ENCODE results near the gene INPP1. TPM values are rescaled to one million over a fixed set of nuclear protein-coding genes. Genes with fewer than 3 reads are reported as not detected.

Gene INPP1
- total and polyA plus RNA-seq, 2 of the 8 experiments (the other 6 are each of a cell fraction or from before 2014, with no cell fraction given): 0.88 to 3.0 TPM

DNA sequence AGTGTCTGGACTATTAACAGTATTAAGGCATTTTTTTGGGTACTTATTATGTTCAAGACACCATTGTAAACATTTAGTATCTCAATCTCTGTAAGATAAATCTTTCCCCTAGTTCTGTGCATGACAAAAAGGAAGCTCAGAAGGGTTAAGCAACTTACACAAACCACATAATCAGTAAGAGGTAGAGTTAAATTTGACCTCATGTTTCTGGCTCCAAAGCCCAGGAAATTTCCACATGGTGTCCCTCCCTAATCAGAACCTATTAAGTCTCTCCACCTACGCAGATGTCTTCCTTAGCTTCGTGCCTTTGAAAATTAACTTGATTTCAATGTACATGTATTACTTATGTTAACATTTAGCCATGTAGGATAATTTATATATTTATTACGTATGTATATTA is 66.8 kb downstream of the INPP1 start:
- Histone ChIP-seq H2BK12ac (ENCODE audit: low read depth, low read length) (no peak overlapping the region), H3K4ac (replicated peaks; ENCODE audit: insufficient read length, low read depth, low read length) (no peak overlapping the region), H3K14ac (ENCODE audit: insufficient read length) (no peak overlapping the region), H3K9ac (replicated peaks in 1 of 4; ENCODE audit: extremely low read depth in 1 of 4, low read depth in 3 of 4, low read length in 3 of 4) (no peak overlapping the region), H2BK5ac (ENCODE audit: low read depth, low read length) (no peak overlapping the region), H4K5ac (ENCODE audit: insufficient read length, low read depth, low read length) (no peak overlapping the region), H3K56ac (replicated peaks; ENCODE audit: insufficient read length, low read depth, low read length) (no peak overlapping the region), H3K23me2 (ENCODE audit: low read depth, low read length) (peaks cover 11% of the 10 kb centered on the region; the same call in 1 of the 2 replicates), H3K27ac (ENCODE audit: low read depth, low read length) (no peak overlapping the region), H3K23ac (ENCODE audit: insufficient read length) (no peak overlapping the region), H3K79me1 (ENCODE audit: low read depth, low read length) (no peaks in the 10 kb centered on the region), H2BK120ac (replicated peaks; ENCODE audit: low read depth, low read length) (no peak overlapping the region), H3K18ac (ENCODE audit: extremely low read depth, low read length) (no peak overlapping the region), H3K4me1 (replicated peaks in 1 of 4; ENCODE audit: control insufficient read depth in 3 of 4, insufficient read depth in 4 of 4, low read length in 3 of 4) (peaks cover 8 to 14% (median 12%) of the 10 kb centered on the region in 4 experiments), H3K4me3 (ENCODE audit: extremely low read depth in 1 of 4, insufficient read depth in 2 of 4, low read depth in 3 of 4, low read length in 4 of 4) (no peak overlapping the region), H2AFZ (ENCODE audit: low read length) (no peak overlapping the region), H3K27me3 (replicated peaks in 1 of 4; ENCODE audit: control insufficient read depth in 3 of 4, extremely low read depth in 1 of 4, insufficient read depth in 3 of 4, low read length in 3 of 4) (peaks cover 2 to 24% (median 20%) of the 10 kb centered on the region in 4 experiments), H4K8ac (ENCODE audit: extremely low read depth, insufficient read depth, low read length) (no peak overlapping the region), H3K9me3 (ENCODE audit: insufficient read depth in 2 of 2, low read depth in 1 of 2, low read length in 1 of 2) (no peaks in the 10 kb centered on the region), H3K36me3 (ENCODE audit: control insufficient read depth in 2 of 4, insufficient read depth in 4 of 4, low read length in 3 of 4) (no peaks in the 10 kb centered on the region), H2AK5ac (ENCODE audit: low read depth, low read length) (no peak overlapping the region), H2BK15ac (ENCODE audit: low read length) (no peak overlapping the region), H4K91ac (replicated peaks; ENCODE audit: insufficient read length, low read length) (no peak overlapping the region), H3K79me2 (ENCODE audit: control insufficient read depth in 1 of 2, insufficient read depth in 2 of 2, low read length in 2 of 2) (no peaks in the 10 kb centered on the region), H2BK20ac (ENCODE audit: low read length) (no peak overlapping the region), H4K20me1 (replicated peaks in 1 of 2; ENCODE audit: control insufficient read depth in 1 of 2, insufficient read depth in 2 of 2, low read length in 2 of 2) (no peaks in the 10 kb centered on the region), H3K4me2 (ENCODE audit: insufficient read depth in 1 of 2, low read depth in 2 of 2, low read length in 2 of 2) (no peak overlapping the region)
- WGBS, 2 experiments (ENCODE audit: extremely low coverage in 1 of 2, insufficient coverage in 1 of 2, insufficient read length in 1 of 2, insufficient replicate concordance in 2 of 2, low coverage in 1 of 2, low lambda C conversion rate in 2 of 2, missing lambda C conversion rate in 1 of 2): 90% methylated on average over 3 of the region's 3 CpGs; no CpG with 5 or more reads in 1 of the 2 experiments
- DNase-seq (ENCODE audit: low read depth in 1 of 2, low spot score in 2 of 2) (no peak), FAIRE-seq (no peak)
- ChIA-PET CTCF (ENCODE audit: partially characterized antibody) (interaction anchor here (0.5 to 1.6 kb wide), 4 partner anchors 9 to 302 kb away, joined by 3 to 4 read pairs (median 3); no protein-coding TSS in a partner anchor), POLR2A (ENCODE audit: partially characterized antibody) (interaction anchor here (1.3 kb wide), 1 partner anchor 9 kb away, joined by 4 read pairs; no protein-coding TSS in a partner anchor)
- no peak for TF ChIP-seq CHD2 (IDR thresholded peaks at IDR 0.05; ENCODE audit: low read length)
- TF ChIP-seq RNF2 (IDR thresholded peaks at IDR 0.05; ENCODE audit: borderline replicate concordance, low read depth, low read length, missing control alignments, poor library complexity, severe bottlenecking): no peak
- TF ChIP-seq RFX5 (IDR thresholded peaks at IDR 0.05; ENCODE audit: borderline replicate concordance, low read depth, low read length): no peak
- no peak for TF ChIP-seq SUZ12 (IDR thresholded peaks at IDR 0.05; ENCODE audit: low read length)
- TF ChIP-seq CTBP2 (IDR thresholded peaks at IDR 0.05; ENCODE audit: borderline replicate concordance, insufficient read depth, insufficient read length, low read length): no peak
- no peak for TF ChIP-seq SRF (IDR thresholded peaks at IDR 0.05; ENCODE audit: low read depth, low read length)
- no peak for TF ChIP-seq CHD1 (IDR thresholded peaks at IDR 0.05; ENCODE audit: low read depth, low read length)
- no peak for TF ChIP-seq CBX8 (IDR thresholded peaks at IDR 0.05; ENCODE audit: borderline replicate concordance, low read depth, low read length)
- TF ChIP-seq KDM5A (IDR thresholded peaks at IDR 0.05; ENCODE audit: low read length): no peak
- no peak for TF ChIP-seq NANOG (IDR thresholded peaks at IDR 0.05; ENCODE audit: insufficient read depth, low read depth, low read length, poor library complexity, severe bottlenecking)
- no peak for TF ChIP-seq TCF12 (IDR thresholded peaks at IDR 0.05; ENCODE audit: low read depth, low read length)
- TF ChIP-seq MAFK (IDR thresholded peaks at IDR 0.05; ENCODE audit: low read depth, low read length): no peak
- TF ChIP-seq PHF8 (conservative IDR thresholded peaks at IDR 0.05; ENCODE audit: low read depth, low read length): no peak
- no peak for TF ChIP-seq ZNF274 (IDR thresholded peaks at IDR 0.05; ENCODE audit: borderline replicate concordance, extremely low read depth, low read length)

Data from H1 (cell line).